H9 (cell line): ENCODE measurements around the gene FHIT. TPM values are rescaled to one million over a fixed set of nuclear protein-coding genes. Genes with fewer than 3 reads are reported as not detected.

ENCODE experiments used
- DNase-seq: peaks from one replicate; pipeline ENCODE4 v3.0.0-alpha.2; 2017
- H2AFZ ChIP-seq: one replicate; pipeline ENCODE4 v1.6.1; 2013; ENCODE audit warnings: mild to moderate bottlenecking, low read length, control low read depth, moderate library complexity
- H2AK5ac ChIP-seq: 2 replicates; pipeline ENCODE4 v1.6.1; 2013; ENCODE audit warnings: low read length, control low read depth, mixed read lengths; ENCODE audit not compliant: insufficient read length
- H2BK120ac ChIP-seq: one replicate; pipeline ENCODE4 v1.6.1; 2013; ENCODE audit warnings: low read depth, mild to moderate bottlenecking, low read length, control low read depth, inconsistent platforms; ENCODE audit not compliant: poor library complexity, severe bottlenecking
- H2BK12ac ChIP-seq: 2 replicates; pipeline ENCODE4 v1.6.1; 2013; ENCODE audit warnings: low read length, control low read depth, mixed read lengths, low read depth; ENCODE audit not compliant: insufficient read length
- H2BK15ac ChIP-seq: 2 replicates; pipeline ENCODE4 v1.6.1; 2013; ENCODE audit warnings: low read depth, low read length, control low read depth
- H2BK20ac ChIP-seq: one replicate; pipeline ENCODE4 v1.6.1; 2013; ENCODE audit warnings: low read depth, mild to moderate bottlenecking, low read length, control low read depth, inconsistent platforms; ENCODE audit not compliant: poor library complexity, severe bottlenecking
- H2BK5ac ChIP-seq: 2 replicates; pipeline ENCODE4 v1.6.1; 2013; ENCODE audit warnings: low read length, control low read depth, mixed read lengths; ENCODE audit not compliant: insufficient read length
- H3K14ac ChIP-seq: 2 replicates; pipeline ENCODE4 v1.6.1; 2013; ENCODE audit warnings: low read length, control low read depth; ENCODE audit not compliant: insufficient read depth
- H3K18ac ChIP-seq: 2 replicates; pipeline ENCODE4 v1.6.1; 2013; ENCODE audit warnings: low read depth, mild to moderate bottlenecking, mixed read lengths, low read length, control low read depth; ENCODE audit not compliant: insufficient read length
- H3K23ac ChIP-seq: 2 replicates; pipeline ENCODE4 v1.6.1; 2013; ENCODE audit warnings: low read length, control low read depth, mixed read lengths, low read depth; ENCODE audit not compliant: insufficient read length
- H3K23me2 ChIP-seq: 2 replicates; pipeline ENCODE4 v1.6.1; 2013; ENCODE audit warnings: low read depth, mild to moderate bottlenecking, mixed read lengths, low read length, control low read depth; ENCODE audit not compliant: insufficient read length, poor library complexity, severe bottlenecking
- H3K27ac ChIP-seq: 2 replicates; pipeline ENCODE4 v1.5.1; 2013; ENCODE audit warnings: low read length, control low read depth, mixed read lengths, low read depth; ENCODE audit not compliant: insufficient read length
- H3K27me3 ChIP-seq: 2 replicates; pipeline ENCODE4 v1.6.1; 2013; ENCODE audit warnings: low read length, control low read depth, inconsistent platforms; ENCODE audit not compliant: insufficient read depth
- H3K4ac ChIP-seq: 2 replicates; pipeline ENCODE4 v1.6.1; 2013; ENCODE audit warnings: low read depth, mild to moderate bottlenecking, control low read depth, inconsistent platforms, low read length, moderate library complexity
- H3K4me1 ChIP-seq: 2 replicates; pipeline ENCODE4 v1.6.1; 2013; ENCODE audit warnings: low read length, control low read depth, inconsistent platforms; ENCODE audit not compliant: insufficient read depth
- H3K4me2 ChIP-seq: 2 replicates; pipeline ENCODE4 v1.6.1; 2013; ENCODE audit warnings: low read length, control low read depth, mixed read lengths; ENCODE audit not compliant: insufficient read length, insufficient read depth
- H3K56ac ChIP-seq: 2 replicates; pipeline ENCODE4 v1.6.1; 2013; ENCODE audit warnings: low read depth, mild to moderate bottlenecking, mixed read lengths, low read length, control low read depth; ENCODE audit not compliant: insufficient read length
- H3K79me1 ChIP-seq: 2 replicates; pipeline ENCODE4 v1.6.1; 2013; ENCODE audit warnings: low read depth, mild to moderate bottlenecking, moderate library complexity, low read length, control low read depth, inconsistent platforms; ENCODE audit not compliant: insufficient read depth, poor library complexity, severe bottlenecking
- H3K79me2 ChIP-seq: 2 replicates; pipeline ENCODE4 v1.6.1; 2013; ENCODE audit warnings: low read length, control low read depth, inconsistent platforms; ENCODE audit not compliant: insufficient read depth
- H3K9ac ChIP-seq: 2 replicates; pipeline ENCODE4 v1.6.1; 2013; ENCODE audit warnings: low read length, control low read depth, mixed read lengths; ENCODE audit not compliant: insufficient read length; ENCODE audit errors: extremely low read depth
- H3K9me3 ChIP-seq: one replicate; pipeline ENCODE4 v1.6.1; 2013; ENCODE audit warnings: low read depth, low read length, inconsistent platforms; ENCODE audit not compliant: control insufficient read depth
- H3T11ph ChIP-seq: one replicate; pipeline ENCODE4 v1.6.1; 2013; ENCODE audit warnings: mild to moderate bottlenecking, low read length, control low read depth, inconsistent platforms
- H4K20me1 ChIP-seq: one replicate; pipeline ENCODE4 v1.6.1; 2013; ENCODE audit not compliant: control insufficient read depth, insufficient read length, insufficient read depth
- H4K5ac ChIP-seq: 2 replicates; pipeline ENCODE4 v1.6.1; 2013; ENCODE audit warnings: low read depth, mild to moderate bottlenecking, mixed read lengths, low read length, control low read depth; ENCODE audit not compliant: insufficient read length
- H4K8ac ChIP-seq: replicated peaks from 2 replicates; pipeline ENCODE4 v1.6.1; 2013; ENCODE audit warnings: low read length, control low read depth, mixed read lengths, low read depth; ENCODE audit not compliant: insufficient read length
- H4K91ac ChIP-seq: 2 replicates; pipeline ENCODE4 v1.6.1; 2013; ENCODE audit warnings: low read depth, mild to moderate bottlenecking, moderate library complexity, mixed read lengths, low read length, control low read depth; ENCODE audit not compliant: insufficient read length
- H3K27ac Mint-ChIP-seq, 3 experiments: 2 replicates in 2 of 3; 3 replicates in 1 of 3; pipeline ENCODE4 v1.8.0; 2020 to 2021; ENCODE audit warnings: mixed read lengths in 3 of 3, mild to moderate bottlenecking in 1 of 3, moderate library complexity in 1 of 3
- H3K27me3 Mint-ChIP-seq: 2 replicates; pipeline ENCODE4 v1.8.0; 2021; ENCODE audit warnings: low read depth, mild to moderate bottlenecking, moderate library complexity, mixed read lengths
- H3K36me3 Mint-ChIP-seq, 3 experiments: 2 replicates in 2 of 3; 3 replicates in 1 of 3; pipeline ENCODE4 v1.8.0; 2020 to 2021; ENCODE audit warnings: low read depth in 3 of 3, mixed read lengths in 3 of 3; ENCODE audit not compliant: insufficient read depth in 1 of 3
- H3K4me1 Mint-ChIP-seq, 2 experiments: 2 replicates each; pipeline ENCODE4 v1.8.0; 2020; ENCODE audit warnings: mixed read lengths in 2 of 2
- H3K4me3 Mint-ChIP-seq, 2 experiments: 2 replicates in 1 of 2; 3 replicates in 1 of 2; pipeline ENCODE4 v1.8.0; 2020 to 2021; ENCODE audit warnings: mild to moderate bottlenecking in 2 of 2, mixed read lengths in 2 of 2, moderate library complexity in 1 of 2
- H3K9me3 Mint-ChIP-seq, 2 experiments: 2 replicates in 1 of 2; 3 replicates in 1 of 2; pipeline ENCODE4 v1.8.0; 2020; ENCODE audit warnings: mild to moderate bottlenecking in 2 of 2, mixed read lengths in 2 of 2, moderate library complexity in 1 of 2
- CTCF ChIP-seq: fragments of 200-600 bp; sonication (generic); conservative IDR thresholded peaks from 3 replicates; pipeline ENCODE4 v1.8.0; 2021; ENCODE audit warnings: antibody characterized with exemption, mild to moderate bottlenecking
- WGBS: extraction: QIAGEN DNeasy Blood & Tissue Kit; methylation state at CpG from one replicate; pipeline ENCODE4 v1.1.7; 2013; ENCODE audit warnings: missing lambda C conversion rate, low lambda C conversion rate, mixed read lengths; ENCODE audit not compliant: insufficient read length; ENCODE audit errors: extremely low coverage; 5-methylcytosine and 5-hydroxymethylcytosine counted together
- total RNA-seq: library from RNA; stranded (reverse); gene quantifications from 2 replicates; pipeline ENCODE4 v1.2.1, GENCODE V29; 2021

FHIT gene
- total RNA-seq, 1 experiment from 2014 or later, result 3.0 TPM

DNA sequence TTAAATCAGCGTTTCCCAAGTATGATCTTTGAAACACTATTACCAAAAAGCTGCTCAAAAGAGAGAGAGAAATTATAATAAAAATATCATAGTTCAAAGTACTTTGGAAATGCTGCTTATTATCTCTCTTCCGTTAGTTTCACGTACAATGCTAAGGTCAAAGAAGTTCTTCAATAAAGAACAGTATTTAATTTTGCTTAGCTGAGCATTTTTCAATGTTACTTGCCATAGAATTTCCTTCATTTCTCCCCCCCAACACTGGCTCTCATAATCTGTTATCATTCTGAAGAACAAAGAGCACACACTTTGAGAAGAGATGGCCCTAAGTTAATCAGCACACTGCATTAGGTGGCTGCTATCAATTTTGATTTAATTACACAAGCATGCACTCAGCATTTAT, 1360.6 kb downstream of the FHIT start:
- H3K18ac ChIP-seq, result no peak overlapping the region
- H4K5ac ChIP-seq, result no peak overlapping the region
- Mint-ChIP-seq H3K36me3 (no peaks in the 10 kb centered on the region), H3K27ac (no peak overlapping the region), H3K9me3 (no peaks in the 10 kb centered on the region), H3K27me3 (no peaks in the 10 kb centered on the region; the same call in 1 of the 2 replicates), H3K4me1 (peaks cover 0 to 5% of the 10 kb centered on the region in 2 experiments; a peak in 3 of 4 replicates), H3K4me3 (no peak overlapping the region)
- H3K56ac ChIP-seq, result no peak overlapping the region
- H3K79me1 ChIP-seq, result no peaks in the 10 kb centered on the region
- no CpG with 5 or more reads among the region's 3 CpGs for WGBS
- no peak overlapping the region for H4K91ac ChIP-seq
- no peak overlapping the region for H3K4me2 ChIP-seq
- H2BK12ac ChIP-seq, result no peak overlapping the region
- no peak overlapping the region for H2BK120ac ChIP-seq
- no peak overlapping the region for H4K8ac ChIP-seq
- H3K27ac ChIP-seq, result no peak overlapping the region
- H2AK5ac ChIP-seq, result no peak overlapping the region
- no peak overlapping the region for H3K9ac ChIP-seq
- no peak for TF ChIP-seq CTCF
- H3K27me3 ChIP-seq, result no peaks in the 10 kb centered on the region
- no peak overlapping the region for H3K14ac ChIP-seq
- no peaks in the 10 kb centered on the region for H3K4me1 ChIP-seq
- no peak overlapping the region for H3K23ac ChIP-seq
- no peak overlapping the region for H2BK20ac ChIP-seq
- no peaks in the 10 kb centered on the region for H3K23me2 ChIP-seq
- no peaks in the 10 kb centered on the region for H3K9me3 ChIP-seq
- no peaks in the 10 kb centered on the region for H3K79me2 ChIP-seq
- H2AFZ ChIP-seq, result no peak overlapping the region
- DNase-seq, result no peak
- H3K4ac ChIP-seq, result no peak overlapping the region
- H2BK5ac ChIP-seq, result no peak overlapping the region
- H2BK15ac ChIP-seq, result no peak overlapping the region
- H3T11ph ChIP-seq, result no peak overlapping the region
- H4K20me1 ChIP-seq, result no peaks in the 10 kb centered on the region
